Liver (tissue), 9 donors: ENCODE results near the gene ANAPC5. TPM values are rescaled to one million over a fixed set of nuclear protein-coding genes. Genes with fewer than 3 reads are reported as not detected.

Experiments used
- DNase-seq: peaks from one replicate; pipeline ENCODE4 v3.0.0-alpha.2; 2017; ENCODE audit warnings: low spot score
- H3K27ac ChIP-seq, 2 donors: one replicate each; pipeline ENCODE4 v1.7.0; 2013; ENCODE audit warnings: inconsistent platforms in 2 of 2, low read length in 2 of 2, control low read depth in 1 of 2, low read depth in 1 of 2, mild to moderate bottlenecking in 1 of 2
- H3K27me3 ChIP-seq, 4 donors: one replicate each; pipeline versions ENCODE4 v1.6.1 to v1.7.0; 2013; ENCODE audit warnings: low read length in 3 of 4, inconsistent platforms in 1 of 4, mild to moderate bottlenecking in 1 of 4, moderate library complexity in 1 of 4; ENCODE audit not compliant: control insufficient read depth in 4 of 4, insufficient read depth in 4 of 4
- H3K36me3 ChIP-seq, 4 donors: one replicate each; pipeline versions ENCODE4 v1.6.1 to v1.7.0; 2013; ENCODE audit warnings: low read length in 3 of 4, mild to moderate bottlenecking in 3 of 4, low read depth in 1 of 4, moderate library complexity in 1 of 4; ENCODE audit not compliant: control insufficient read depth in 4 of 4, insufficient read depth in 3 of 4
- H3K4me1 ChIP-seq, 4 donors: one replicate each; pipeline versions ENCODE4 v1.6.1 to v1.7.0; 2013; ENCODE audit warnings: low read length in 3 of 4, mild to moderate bottlenecking in 3 of 4, moderate library complexity in 1 of 4; ENCODE audit not compliant: control insufficient read depth in 4 of 4, insufficient read depth in 4 of 4
- H3K4me3 ChIP-seq, 3 donors: one replicate each; pipeline versions ENCODE4 v1.6.1 to v1.7.0; 2013; ENCODE audit warnings: low read length in 3 of 3, control low read depth in 1 of 3, low read depth in 1 of 3, mild to moderate bottlenecking in 1 of 3
- H3K9ac ChIP-seq, 2 donors: one replicate each; pipeline ENCODE4 v1.7.0; 2013; ENCODE audit warnings: low read length in 2 of 2, mild to moderate bottlenecking in 2 of 2, moderate library complexity in 2 of 2, control low read depth in 1 of 2, low read depth in 1 of 2
- H3K9me3 ChIP-seq, 4 donors: one replicate each; pipeline versions ENCODE4 v1.6.1 to v1.7.0; 2013; ENCODE audit warnings: low read length in 3 of 4; ENCODE audit not compliant: control insufficient read depth in 4 of 4
- CTCF ChIP-seq: fragments of 150-350 bp; IDR thresholded peaks from 2 replicates; pipeline ENCODE4 v1.5.1; 2017; ENCODE audit warnings: improper control_type of control experiment, low read depth, low read length; ENCODE audit not compliant: missing input control
- EGR1 ChIP-seq, 2 donors: IDR thresholded peaks; 2 replicates each; pipeline ENCODE4 v1.6.1; 2016 to 2018; ENCODE audit warnings: antibody characterized with exemption in 2 of 2, low read depth in 2 of 2
- FOXA1 ChIP-seq: IDR thresholded peaks from 2 replicates; pipeline ENCODE4 v1.6.1; 2016; ENCODE audit warnings: antibody characterized with exemption
- FOXA2 ChIP-seq: IDR thresholded peaks from 2 replicates; pipeline ENCODE4 v1.6.1; 2016; ENCODE audit warnings: antibody characterized with exemption
- GABPA ChIP-seq, 2 donors: IDR thresholded peaks in 1 of 2; conservative IDR thresholded peaks in 1 of 2; 2 replicates each; pipeline ENCODE4 v1.6.1; 2016; ENCODE audit warnings: antibody characterized with exemption in 2 of 2, mild to moderate bottlenecking in 1 of 2, moderate library complexity in 1 of 2
- HNF4A ChIP-seq, 2 donors: conservative IDR thresholded peaks; 2 replicates each; pipeline ENCODE4 v1.6.1; 2016; ENCODE audit warnings: antibody characterized with exemption in 2 of 2, mild to moderate bottlenecking in 2 of 2
- HNF4G ChIP-seq: IDR thresholded peaks from 2 replicates; pipeline ENCODE4 v1.6.1; 2016; ENCODE audit warnings: antibody characterized with exemption
- JUND ChIP-seq, 2 donors: IDR thresholded peaks; 2 replicates each; pipeline ENCODE4 v1.6.1; 2016; ENCODE audit warnings: antibody characterized with exemption in 2 of 2
- NR2F2 ChIP-seq: IDR thresholded peaks from 2 replicates; pipeline ENCODE4 v1.6.1; 2016; ENCODE audit warnings: antibody characterized with exemption
- RAD21 ChIP-seq, 2 donors: IDR thresholded peaks; 2 replicates each; pipeline ENCODE4 v1.6.1; 2016; ENCODE audit warnings: antibody characterized with exemption in 2 of 2, mild to moderate bottlenecking in 2 of 2
- RXRA ChIP-seq, 2 donors: IDR thresholded peaks; 2 replicates each; pipeline ENCODE4 v1.6.1; 2017 to 2018; ENCODE audit warnings: antibody characterized with exemption in 2 of 2, mild to moderate bottlenecking in 1 of 2
- SP1 ChIP-seq: IDR thresholded peaks from 2 replicates; pipeline ENCODE4 v1.6.1; 2018; ENCODE audit warnings: antibody characterized with exemption, mild to moderate bottlenecking
- TAF1 ChIP-seq: conservative IDR thresholded peaks from 2 replicates; pipeline ENCODE4 v1.6.1; 2016; ENCODE audit warnings: antibody characterized with exemption, mild to moderate bottlenecking
- YY1 ChIP-seq: IDR thresholded peaks from 2 replicates; pipeline ENCODE4 v1.6.1; 2016; ENCODE audit warnings: antibody characterized with exemption, mild to moderate bottlenecking
- WGBS: extraction: QIAGEN DNeasy Blood & Tissue Kit; methylation state at CpG from one replicate; pipeline ENCODE4 v1.1.7; 2013; 5-methylcytosine and 5-hydroxymethylcytosine counted together
- polyA plus RNA-seq, 2 donors: library from polyadenylated mRNA; stranded (reverse) in 1 of 2; unstranded in 1 of 2; fragments of 200-250 nt in 1 of 2; fragments of >200 nt in 1 of 2; fragmentation: Nextera tagmentation in 1 of 2; extraction: Ambion mirVana in 1 of 2; gene quantifications; one replicate each; pipeline versions ENCODE4 v1.2.1 to v1.2.3, GENCODE V29; 2013 to 2015
- total RNA-seq, 2 donors: library from RNA; depleted of rRNA; stranded (reverse); fragments of >200 nt; gene quantifications; one replicate each; pipeline ENCODE4 v1.2.3, GENCODE V29; 2014
- TF ChIP-seq, protein P1 (sequence below): IDR thresholded peaks from 2 replicates; pipeline ENCODE4 v1.6.1; 2016; ENCODE audit warnings: antibody characterized with exemption
- TF ChIP-seq, protein P2 (sequence below): IDR thresholded peaks from 2 replicates; pipeline ENCODE4 v1.6.1; 2016; ENCODE audit warnings: antibody characterized with exemption
- TF ChIP-seq, protein P3 (sequence below): IDR thresholded peaks from 2 replicates; pipeline ENCODE4 v1.6.1; 2016; ENCODE audit warnings: antibody characterized with exemption
- TF ChIP-seq, protein P4 (sequence below): IDR thresholded peaks from 2 replicates; pipeline ENCODE4 v1.6.1; 2016; ENCODE audit warnings: antibody characterized with exemption, mild to moderate bottlenecking
- donor health status: healthy.
- donor health status: healthy.
- donor health status: healthy.
- donor health status: healthy.
- donor health status: healthy.

Gene ANAPC5
- total and polyA plus RNA-seq, 4 donors: 44.1 to 111 (median 62.2) TPM

DNA sequence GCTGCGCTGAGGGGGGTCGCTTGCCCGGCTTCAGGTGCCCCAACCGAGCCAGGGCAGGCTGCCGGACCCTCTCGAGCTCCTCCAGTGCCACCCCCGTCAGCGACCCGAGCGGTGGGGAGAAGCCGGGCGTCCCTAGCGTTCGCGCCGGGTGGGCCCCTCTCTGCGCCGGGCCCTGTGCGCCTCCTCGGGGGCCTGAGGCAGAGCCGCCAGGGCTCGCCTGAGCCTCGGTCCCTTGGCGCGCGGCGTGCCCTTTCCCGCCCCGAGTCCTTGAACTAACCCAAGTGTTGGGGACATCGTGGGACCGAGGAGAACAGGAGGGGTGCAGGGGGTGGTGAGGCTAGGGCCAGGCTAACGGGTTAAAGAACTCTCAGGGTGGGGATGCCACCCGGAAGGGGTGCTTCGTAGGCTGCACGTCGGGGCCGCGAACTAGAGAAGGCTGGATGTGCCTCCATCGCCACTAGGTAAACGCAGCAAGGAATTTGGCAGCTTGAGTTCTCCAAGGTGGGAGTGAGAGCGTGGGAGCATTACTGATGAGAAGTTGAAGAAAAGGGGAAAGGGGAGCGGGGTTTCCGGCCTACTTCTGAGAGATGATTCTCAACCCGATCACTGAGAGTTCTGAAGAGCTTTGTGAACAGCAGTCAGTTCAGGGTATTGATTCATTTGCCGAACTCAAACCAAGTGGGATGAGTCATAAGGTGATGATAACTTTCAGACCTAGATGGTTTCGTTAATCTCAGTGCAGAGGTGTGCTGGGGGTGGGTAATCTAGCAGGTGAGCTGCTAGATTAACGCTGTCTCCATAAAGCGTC lies 48.3 kb upstream of the ANAPC5 start:
- Histone ChIP-seq H3K9ac (peak overlapping the region; percentile 80 to 84), H3K4me1 (peaks cover 2 to 20% (median 16%) of the 10 kb centered on the region in 4 donors), H3K36me3 (peaks cover 0 to 4% (median 3%) of the 10 kb centered on the region in 4 donors), H3K27me3 (no peaks in the 10 kb centered on the region), H3K27ac (peak overlapping the region; percentile 86 to 90), H3K4me3 (peak overlapping the region; percentile 86 to 99 (median 95)), H3K9me3 (no peaks in the 10 kb centered on the region)
- TF ChIP-seq NR2F2 (no peak), TAF1 (peak; percentile 20), RXRA (IDR thresholded peaks at IDR 0.05) (no peak), HNF4G (no peak), GABPA (IDR thresholded peaks at IDR 0.05 in 1 of 2, conservative IDR thresholded peaks at IDR 0.05 in 1 of 2) (no peak), FOXA2 (no peak), HNF4A (conservative IDR thresholded peaks at IDR 0.05) (no peak), YY1 (no peak), FOXA1 (no peak), SP1 (no peak), JUND (IDR thresholded peaks at IDR 0.05) (peak; percentile 67 to 69)
- TF ChIP-seq, protein P1, sequence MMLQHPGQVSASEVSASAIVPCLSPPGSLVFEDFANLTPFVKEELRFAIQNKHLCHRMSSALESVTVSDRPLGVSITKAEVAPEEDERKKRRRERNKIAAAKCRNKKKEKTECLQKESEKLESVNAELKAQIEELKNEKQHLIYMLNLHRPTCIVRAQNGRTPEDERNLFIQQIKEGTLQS: no peak
- WGBS: 2% methylated on average over 48 of the region's 48 CpGs
- peak; percentile 58 for DNase-seq

DNA sequence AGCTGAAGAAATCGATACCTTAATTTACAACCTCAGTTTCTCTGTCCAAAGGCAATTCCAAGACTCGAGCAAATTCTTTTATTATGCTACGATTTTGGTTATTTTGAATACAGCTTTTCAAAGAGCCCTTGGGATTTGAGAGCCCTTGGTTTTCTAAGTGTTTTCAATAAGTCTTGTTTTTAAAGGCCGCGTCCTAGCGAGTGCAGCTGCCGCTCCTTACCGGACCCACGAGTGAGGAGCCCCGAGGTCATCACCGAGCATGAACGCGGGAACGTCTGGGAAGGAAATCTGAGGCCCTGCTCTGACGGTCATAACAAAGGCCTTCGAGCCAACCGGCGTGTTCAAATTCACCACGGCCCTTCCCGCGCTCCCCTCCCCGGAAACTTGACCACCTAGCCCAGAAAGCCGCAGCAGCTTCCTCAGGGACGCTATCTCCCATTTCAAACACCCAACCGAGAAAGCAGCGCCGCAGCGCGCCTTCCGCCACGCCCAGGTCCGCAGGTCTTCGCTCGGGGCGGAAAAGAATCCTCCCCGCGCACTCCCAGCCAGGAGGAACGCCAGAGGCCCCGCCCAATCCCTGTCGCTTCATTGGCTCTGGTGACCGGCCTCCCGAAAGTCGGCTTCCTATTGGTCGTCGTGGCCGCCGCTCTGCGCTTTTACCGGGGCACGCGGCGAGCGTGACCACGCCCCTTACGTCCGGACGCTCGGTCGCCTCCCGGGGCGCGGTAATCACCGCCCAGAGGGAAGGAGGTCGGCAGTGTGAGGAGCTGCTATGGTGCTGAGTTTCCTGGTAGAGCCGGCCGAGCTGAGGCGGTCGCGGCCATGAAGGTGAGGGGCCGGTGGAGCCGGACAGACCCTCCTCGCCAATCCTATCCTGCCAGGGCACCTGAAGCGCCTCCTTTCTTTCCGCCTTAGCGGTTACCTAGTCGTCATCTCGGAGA lies 47.5 kb upstream of the ANAPC5 start, which contains the start of gene RNF34:
RNF34 (plus strand) TSS at position 728 of the 941 bp plus-strand sequence; CDS start at position 823, 95 bp downstream.
- no peaks in the 10 kb centered on the region for H3K9me3 ChIP-seq
- no peaks in the 10 kb centered on the region for H3K27me3 ChIP-seq
- peak within 1 kb of the TSS; percentile 86 to 99 (median 95) for H3K4me3 ChIP-seq
- H3K4me1 ChIP-seq: peaks cover 2 to 20% (median 16%) of the 10 kb centered on the region in 4 donors
- H3K36me3 ChIP-seq: peaks cover 0 to 3% (median 2%) of the 10 kb centered on the region in 4 donors
- peak within 1 kb of the TSS; percentile 86 to 90 for H3K27ac ChIP-seq
- under 1% methylated on average over 77 of the region's 77 CpGs for WGBS
- DNase-seq: peak; percentile 98
- TF ChIP-seq, protein P2, sequence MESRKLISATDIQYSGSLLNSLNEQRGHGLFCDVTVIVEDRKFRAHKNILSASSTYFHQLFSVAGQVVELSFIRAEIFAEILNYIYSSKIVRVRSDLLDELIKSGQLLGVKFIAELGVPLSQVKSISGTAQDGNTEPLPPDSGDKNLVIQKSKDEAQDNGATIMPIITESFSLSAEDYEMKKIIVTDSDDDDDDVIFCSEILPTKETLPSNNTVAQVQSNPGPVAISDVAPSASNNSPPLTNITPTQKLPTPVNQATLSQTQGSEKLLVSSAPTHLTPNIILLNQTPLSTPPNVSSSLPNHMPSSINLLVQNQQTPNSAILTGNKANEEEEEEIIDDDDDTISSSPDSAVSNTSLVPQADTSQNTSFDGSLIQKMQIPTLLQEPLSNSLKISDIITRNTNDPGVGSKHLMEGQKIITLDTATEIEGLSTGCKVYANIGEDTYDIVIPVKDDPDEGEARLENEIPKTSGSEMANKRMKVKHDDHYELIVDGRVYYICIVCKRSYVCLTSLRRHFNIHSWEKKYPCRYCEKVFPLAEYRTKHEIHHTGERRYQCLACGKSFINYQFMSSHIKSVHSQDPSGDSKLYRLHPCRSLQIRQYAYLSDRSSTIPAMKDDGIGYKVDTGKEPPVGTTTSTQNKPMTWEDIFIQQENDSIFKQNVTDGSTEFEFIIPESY: peak; percentile 54
- TF ChIP-seq, protein P1: no peak
- TF ChIP-seq EGR1 (IDR thresholded peaks at IDR 0.05; ENCODE audit: low read depth in 2 of 2) (peak in 1 of 2 donors; percentile 69), YY1 (peak; percentile 88), FOXA2 (no peak), HNF4A (conservative IDR thresholded peaks at IDR 0.05) (peak; percentile 8 to 31), TAF1 (peak; percentile 96), RXRA (IDR thresholded peaks at IDR 0.05) (peak; percentile 36 to 41), JUND (IDR thresholded peaks at IDR 0.05) (no peak), GABPA (IDR thresholded peaks at IDR 0.05 in 1 of 2, conservative IDR thresholded peaks at IDR 0.05 in 1 of 2) (peak in 1 of 2 donors; percentile 84), NR2F2 (peak; percentile 63), SP1 (peak; percentile 96), HNF4G (no peak), RAD21 (IDR thresholded peaks at IDR 0.05) (peak; percentile 47 to 53), CTCF (no peak), FOXA1 (no peak)
- TF ChIP-seq, protein P3, sequence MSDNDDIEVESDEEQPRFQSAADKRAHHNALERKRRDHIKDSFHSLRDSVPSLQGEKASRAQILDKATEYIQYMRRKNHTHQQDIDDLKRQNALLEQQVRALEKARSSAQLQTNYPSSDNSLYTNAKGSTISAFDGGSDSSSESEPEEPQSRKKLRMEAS: peak; percentile 64
- TF ChIP-seq, protein P4, sequence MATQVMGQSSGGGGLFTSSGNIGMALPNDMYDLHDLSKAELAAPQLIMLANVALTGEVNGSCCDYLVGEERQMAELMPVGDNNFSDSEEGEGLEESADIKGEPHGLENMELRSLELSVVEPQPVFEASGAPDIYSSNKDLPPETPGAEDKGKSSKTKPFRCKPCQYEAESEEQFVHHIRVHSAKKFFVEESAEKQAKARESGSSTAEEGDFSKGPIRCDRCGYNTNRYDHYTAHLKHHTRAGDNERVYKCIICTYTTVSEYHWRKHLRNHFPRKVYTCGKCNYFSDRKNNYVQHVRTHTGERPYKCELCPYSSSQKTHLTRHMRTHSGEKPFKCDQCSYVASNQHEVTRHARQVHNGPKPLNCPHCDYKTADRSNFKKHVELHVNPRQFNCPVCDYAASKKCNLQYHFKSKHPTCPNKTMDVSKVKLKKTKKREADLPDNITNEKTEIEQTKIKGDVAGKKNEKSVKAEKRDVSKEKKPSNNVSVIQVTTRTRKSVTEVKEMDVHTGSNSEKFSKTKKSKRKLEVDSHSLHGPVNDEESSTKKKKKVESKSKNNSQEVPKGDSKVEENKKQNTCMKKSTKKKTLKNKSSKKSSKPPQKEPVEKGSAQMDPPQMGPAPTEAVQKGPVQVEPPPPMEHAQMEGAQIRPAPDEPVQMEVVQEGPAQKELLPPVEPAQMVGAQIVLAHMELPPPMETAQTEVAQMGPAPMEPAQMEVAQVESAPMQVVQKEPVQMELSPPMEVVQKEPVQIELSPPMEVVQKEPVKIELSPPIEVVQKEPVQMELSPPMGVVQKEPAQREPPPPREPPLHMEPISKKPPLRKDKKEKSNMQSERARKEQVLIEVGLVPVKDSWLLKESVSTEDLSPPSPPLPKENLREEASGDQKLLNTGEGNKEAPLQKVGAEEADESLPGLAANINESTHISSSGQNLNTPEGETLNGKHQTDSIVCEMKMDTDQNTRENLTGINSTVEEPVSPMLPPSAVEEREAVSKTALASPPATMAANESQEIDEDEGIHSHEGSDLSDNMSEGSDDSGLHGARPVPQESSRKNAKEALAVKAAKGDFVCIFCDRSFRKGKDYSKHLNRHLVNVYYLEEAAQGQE: peak; percentile 90
- peak within 1 kb of the TSS; percentile 82 to 84 for H3K9ac ChIP-seq
